Effector memory CD8-positive, alpha-beta T cell (primary cell): Measurements from ENCODE around the gene EMC10.
A peak's percentile ranks its signal among the peaks of the same experiment; 100 is the strongest.
"Not testable (repeated sequence)": the region's sequence is repeated elsewhere in the genome, so short reads cannot be mapped to it uniquely, and the experiment has no call there.

Experiments used
- ATAC-seq: fragments of 150-1000 bp; cut with Tn5 transposase; replicated peaks from 2 replicates; pipeline ENCODE4 v1.10.0; 2021; ENCODE audit warnings: mild to moderate bottlenecking, moderate library complexity
- DNase-seq, 3 experiments: peaks; one replicate each; pipeline ENCODE4 v3.0.0; 2021
- H3K27ac Mint-ChIP-seq, 2 donors: one replicate each; pipeline ENCODE4 v1.8.0; 2022; ENCODE audit warnings: mild to moderate bottlenecking in 2 of 2, mixed read lengths in 2 of 2, moderate library complexity in 2 of 2
- H3K27me3 Mint-ChIP-seq, 2 donors: one replicate each; pipeline ENCODE4 v1.8.0; 2022; ENCODE audit warnings: mixed read lengths in 2 of 2
- H3K36me3 Mint-ChIP-seq: one replicate; pipeline ENCODE4 v1.8.0; 2022; ENCODE audit warnings: mild to moderate bottlenecking, moderate library complexity, mixed read lengths; ENCODE audit not compliant: insufficient read depth
- H3K4me1 Mint-ChIP-seq, 2 donors: one replicate each; pipeline ENCODE4 v1.8.0; 2022; ENCODE audit warnings: low read depth in 2 of 2, mixed read lengths in 2 of 2
- H3K4me3 Mint-ChIP-seq, 2 donors: one replicate each; pipeline ENCODE4 v1.8.0; 2022; ENCODE audit warnings: mild to moderate bottlenecking in 2 of 2, mixed read lengths in 2 of 2, moderate library complexity in 2 of 2
- H3K9me3 Mint-ChIP-seq, 2 donors: one replicate each; pipeline ENCODE4 v1.8.0; 2022; ENCODE audit warnings: mixed read lengths in 2 of 2

The EMC10 gene

DNA sequence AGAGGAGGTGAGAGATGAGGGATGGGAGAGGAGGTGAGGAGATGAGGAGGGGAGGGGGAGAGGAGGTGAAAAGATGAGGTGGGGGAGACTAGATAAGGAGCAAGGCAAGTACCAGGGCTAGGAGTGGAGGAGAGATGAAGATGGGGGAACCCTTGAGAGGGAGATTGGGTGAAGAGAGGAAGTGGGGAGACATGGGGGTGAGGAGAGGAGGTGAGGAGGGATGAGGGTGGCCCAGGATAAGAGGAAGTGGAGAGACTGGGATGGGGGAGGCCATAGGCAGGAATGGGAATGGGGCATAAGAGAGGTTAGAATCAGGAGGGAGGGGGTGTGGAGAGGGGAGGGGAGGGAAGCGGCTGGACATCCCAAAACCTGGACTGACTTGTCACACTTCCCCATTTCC is 16.7 kb upstream of the EMC10 start:
- Mint-ChIP-seq H3K27ac (no peak overlapping the region), H3K27me3 (peaks cover 27 to 32% of the 10 kb centered on the region in 2 donors), H3K4me3 (no peak overlapping the region)

DNA sequence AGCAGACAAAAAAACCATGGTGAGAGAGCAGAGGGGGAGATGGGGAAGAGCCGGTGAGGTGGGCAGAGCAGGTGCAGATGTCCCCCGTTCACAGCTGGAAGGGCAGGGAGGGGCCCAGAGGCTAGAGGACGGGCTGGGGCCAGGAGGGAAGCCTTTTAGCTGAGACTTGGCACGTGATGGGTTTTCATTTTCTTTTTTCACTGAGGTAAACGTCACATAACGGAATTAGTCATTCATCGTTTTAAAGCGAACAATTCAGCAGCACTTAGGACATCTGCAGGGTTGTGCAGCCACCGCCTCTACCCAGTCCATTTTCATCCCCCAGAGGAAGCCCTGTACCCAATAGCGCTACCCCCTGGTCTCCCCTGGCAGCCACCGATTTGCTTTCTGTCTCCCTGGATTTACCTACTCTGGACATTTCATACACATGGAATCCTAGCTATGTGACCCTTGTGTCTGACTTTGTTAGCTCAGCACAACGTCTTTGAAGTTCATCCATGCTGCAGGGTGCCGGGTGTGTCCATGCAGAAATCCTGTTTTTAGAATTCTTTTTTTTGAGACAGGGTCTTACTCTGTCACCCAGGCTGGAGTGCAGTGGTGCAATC is 16.0 kb upstream of the EMC10 start:
- DNase-seq (no peak), ATAC-seq (peak; percentile 36)
- H3K4me1 Mint-ChIP-seq, result peaks cover 0 to 2% of the 10 kb centered on the region in 2 donors
- peaks cover 34 to 38% of the 10 kb centered on the region in 2 donors for H3K27me3 Mint-ChIP-seq
- no peak overlapping the region for H3K4me3 Mint-ChIP-seq
- no peaks in the 10 kb centered on the region for H3K9me3 Mint-ChIP-seq
- no peaks in the 10 kb centered on the region for H3K36me3 Mint-ChIP-seq
- no peak overlapping the region for H3K27ac Mint-ChIP-seq

More for the DNA sequence above, 16.7 kb upstream of the EMC10 start:
- Mint-ChIP-seq H3K36me3 (no peaks in the 10 kb centered on the region), H3K9me3 (no peaks in the 10 kb centered on the region), H3K4me1 (peaks cover 0 to 2% of the 10 kb centered on the region in 2 donors)
- no peak for ATAC-seq
- DNase-seq, result no peak

DNA sequence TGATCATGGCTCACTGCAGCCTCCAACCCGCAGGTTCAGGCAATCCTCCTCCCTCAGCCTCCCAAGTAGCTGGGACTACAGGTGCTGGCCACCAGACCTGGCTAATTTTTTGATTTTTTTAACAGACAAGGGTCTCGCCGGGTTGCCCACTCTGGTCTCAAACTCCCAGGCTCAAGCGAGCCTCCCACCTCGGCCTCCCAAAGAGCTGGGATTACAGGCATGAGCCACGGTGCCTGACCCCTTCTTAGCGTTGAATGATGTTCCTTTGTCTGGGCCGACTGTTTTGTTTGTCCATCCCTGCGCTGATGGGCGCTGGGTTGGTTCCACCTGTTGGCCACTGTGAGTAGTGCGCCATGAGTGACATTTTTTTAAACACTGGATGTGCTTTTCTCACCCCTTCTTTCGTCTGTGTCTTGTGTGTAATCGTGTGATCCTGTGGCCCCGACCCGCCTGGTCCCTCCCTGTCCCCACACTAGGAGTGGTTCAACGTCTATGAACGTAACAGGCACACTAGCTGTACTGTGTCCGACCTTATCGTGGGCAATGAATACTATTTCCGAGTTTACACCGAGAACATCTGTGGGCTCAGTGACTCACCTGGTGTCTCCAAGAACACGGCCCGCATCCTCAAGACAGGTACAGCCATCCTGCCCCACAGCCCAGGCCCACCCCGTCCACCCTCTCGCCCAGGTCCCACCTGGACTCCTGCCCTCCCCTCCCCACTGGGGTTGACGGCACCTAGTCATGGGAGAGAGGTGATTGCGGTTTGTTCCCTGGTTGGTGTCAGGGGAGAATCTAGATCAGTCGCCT is 15.0 kb upstream of the EMC10 start:
- peaks cover 34 to 42% of the 10 kb centered on the region in 2 donors for H3K27me3 Mint-ChIP-seq
- H3K36me3 Mint-ChIP-seq, result no peaks in the 10 kb centered on the region
- ATAC-seq, result peak; percentile 85
- H3K4me3 Mint-ChIP-seq, result no peak overlapping the region
- H3K9me3 Mint-ChIP-seq, result no peaks in the 10 kb centered on the region
- peak; percentile 37 to 55 (median 47) for DNase-seq
- H3K27ac Mint-ChIP-seq, result no peak overlapping the region
- H3K4me1 Mint-ChIP-seq, result peaks cover 0 to 2% of the 10 kb centered on the region in 2 donors

DNA sequence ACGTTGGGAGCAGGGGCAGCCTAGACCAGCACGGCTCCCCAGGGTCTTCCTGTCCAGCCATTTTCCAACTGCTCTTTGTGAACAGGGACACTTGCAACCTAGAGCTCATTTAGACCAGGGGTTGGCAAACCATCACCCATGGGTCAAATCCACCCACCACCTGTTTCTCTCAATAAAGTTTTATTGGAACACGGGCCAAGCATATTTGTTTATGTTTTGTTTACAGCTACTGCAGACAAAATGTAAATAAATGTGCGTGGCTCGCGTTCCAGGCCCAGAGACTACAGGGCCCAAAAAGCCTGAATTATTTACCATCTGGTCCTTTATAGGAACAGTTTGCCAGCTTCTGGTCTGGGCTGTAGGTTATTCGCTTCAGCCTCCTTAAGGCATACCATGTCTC is 13.3 kb upstream of the EMC10 start:
- H3K27ac Mint-ChIP-seq, result no peak overlapping the region

GRCh38 chr19:50464348-50464747 is 12.0 kb upstream of the EMC10 start:
- no peaks in the 10 kb centered on the region for H3K9me3 Mint-ChIP-seq
- no peaks in the 10 kb centered on the region for H3K36me3 Mint-ChIP-seq
- DNase-seq, result no peak
- H3K27me3 Mint-ChIP-seq, result peaks cover 39 to 48% of the 10 kb centered on the region in 2 donors
- peaks cover 0 to 2% of the 10 kb centered on the region in 2 donors for H3K4me1 Mint-ChIP-seq
- no peak overlapping the region for H3K27ac Mint-ChIP-seq
- H3K4me3 Mint-ChIP-seq, result no peak overlapping the region
- no peak for ATAC-seq

More for the DNA sequence above, 13.3 kb upstream of the EMC10 start:
- Mint-ChIP-seq H3K9me3 (no peaks in the 10 kb centered on the region), H3K27me3 (peaks cover 25 to 35% of the 10 kb centered on the region in 2 donors), H3K4me1 (peaks cover 0 to 2% of the 10 kb centered on the region in 2 donors), H3K4me3 (no peak overlapping the region), H3K36me3 (no peaks in the 10 kb centered on the region)
- no peak for ATAC-seq
- no peak for DNase-seq

DNA sequence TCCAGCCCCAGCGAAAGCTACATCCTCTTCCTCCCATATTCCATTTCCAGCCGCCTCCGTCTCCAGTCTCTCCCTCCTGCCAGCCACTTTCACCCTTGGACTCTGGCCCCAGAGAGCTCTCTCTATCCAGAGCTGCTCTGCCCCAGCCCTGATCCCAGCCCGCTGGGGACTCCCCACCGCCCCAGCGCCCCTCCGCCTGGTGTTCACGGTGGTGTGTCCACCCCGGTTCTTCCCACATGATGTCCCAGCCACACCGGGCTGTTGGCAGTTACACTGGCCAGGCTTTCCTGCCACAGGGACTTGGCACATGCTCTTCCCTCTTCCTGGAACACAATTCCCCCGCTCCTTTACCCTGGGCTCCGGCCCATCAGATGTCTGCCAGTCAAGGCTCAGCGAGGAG is 11.3 kb upstream of the EMC10 start:
- no peak for ATAC-seq
- Mint-ChIP-seq H3K27ac (no peak overlapping the region), H3K27me3 (peaks cover 35 to 45% of the 10 kb centered on the region in 2 donors), H3K4me1 (peaks cover 0 to 2% of the 10 kb centered on the region in 2 donors), H3K9me3 (no peaks in the 10 kb centered on the region), H3K4me3 (no peak overlapping the region), H3K36me3 (no peaks in the 10 kb centered on the region)
- DNase-seq, result no peak

DNA sequence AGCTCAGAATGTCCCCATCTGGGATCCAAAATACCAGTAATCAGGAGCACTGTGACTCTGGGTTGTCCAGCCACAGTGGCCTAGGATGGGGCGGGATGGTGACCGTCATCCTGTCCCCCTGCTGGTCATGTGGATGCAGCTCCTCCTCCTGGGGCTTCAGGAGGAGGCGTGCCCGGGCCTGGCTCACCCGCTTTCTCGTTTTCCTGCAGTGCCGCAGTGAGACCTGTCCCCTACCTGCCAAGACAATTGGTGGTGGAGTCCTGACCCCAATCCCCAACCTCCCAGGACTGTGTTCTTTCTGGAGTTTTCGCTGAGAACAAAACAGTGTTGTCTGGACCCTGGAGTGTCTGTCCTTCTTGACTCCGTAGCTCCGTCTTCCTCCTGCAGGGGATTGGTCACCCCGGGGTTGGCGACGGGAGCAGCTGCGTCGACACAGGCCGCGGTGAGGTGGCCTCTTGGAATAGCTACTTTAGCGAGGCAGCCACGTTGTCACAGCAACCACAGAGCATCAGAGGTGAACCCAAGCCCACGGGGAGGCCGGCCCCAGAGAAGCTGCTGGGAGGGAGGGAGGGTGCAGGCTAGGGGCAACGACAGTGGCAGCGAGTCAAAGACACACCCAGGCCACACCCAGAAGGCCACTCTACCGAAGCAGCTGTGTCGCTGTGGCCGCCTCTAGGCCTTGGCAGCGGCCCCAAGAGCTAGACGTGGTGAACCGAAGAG is 10.2 kb upstream of the EMC10 start:
- Mint-ChIP-seq H3K4me3 (no peak overlapping the region), H3K9me3 (no peaks in the 10 kb centered on the region), H3K27me3 (peaks cover 35 to 41% of the 10 kb centered on the region in 2 donors), H3K4me1 (peaks cover 0 to 2% of the 10 kb centered on the region in 2 donors), H3K27ac (no peak overlapping the region), H3K36me3 (no peaks in the 10 kb centered on the region)
- DNase-seq (no peak), ATAC-seq (no peak)

DNA sequence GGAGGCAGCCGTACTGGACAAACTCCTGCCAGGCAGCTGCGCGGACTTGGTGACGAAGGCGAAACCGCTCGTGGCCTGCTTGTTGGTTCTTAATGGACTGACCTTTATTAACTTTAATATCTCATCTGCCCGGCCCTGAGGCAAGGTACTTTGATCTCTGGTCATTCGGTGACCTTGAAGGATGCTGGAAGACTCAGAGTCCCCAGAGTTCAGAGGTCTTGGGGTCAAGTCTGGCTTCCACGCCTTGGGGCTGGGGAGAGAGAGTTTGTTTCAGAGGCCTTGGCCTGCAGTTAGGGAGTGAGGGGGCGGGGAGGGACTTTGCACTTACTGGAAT is 9.6 kb upstream of the EMC10 start:
- DNase-seq (no peak), ATAC-seq (no peak)
- H3K9me3 Mint-ChIP-seq, result no peaks in the 10 kb centered on the region
- H3K27me3 Mint-ChIP-seq, result peaks cover 35 to 41% of the 10 kb centered on the region in 2 donors
- no peaks in the 10 kb centered on the region for H3K36me3 Mint-ChIP-seq
- H3K27ac Mint-ChIP-seq, result no peak overlapping the region
- no peaks in the 10 kb centered on the region for H3K4me1 Mint-ChIP-seq
- H3K4me3 Mint-ChIP-seq, result no peak overlapping the region

GRCh38 chr19:50467566-50467965 is 8.7 kb upstream of the EMC10 start:
- Mint-ChIP-seq H3K27me3 (peaks cover 35 to 41% of the 10 kb centered on the region in 2 donors), H3K4me1 (no peaks in the 10 kb centered on the region), H3K9me3 (no peaks in the 10 kb centered on the region), H3K4me3 (no peak overlapping the region), H3K36me3 (no peaks in the 10 kb centered on the region), H3K27ac (no peak overlapping the region)
- DNase-seq (no peak), ATAC-seq (no peak)

DNA sequence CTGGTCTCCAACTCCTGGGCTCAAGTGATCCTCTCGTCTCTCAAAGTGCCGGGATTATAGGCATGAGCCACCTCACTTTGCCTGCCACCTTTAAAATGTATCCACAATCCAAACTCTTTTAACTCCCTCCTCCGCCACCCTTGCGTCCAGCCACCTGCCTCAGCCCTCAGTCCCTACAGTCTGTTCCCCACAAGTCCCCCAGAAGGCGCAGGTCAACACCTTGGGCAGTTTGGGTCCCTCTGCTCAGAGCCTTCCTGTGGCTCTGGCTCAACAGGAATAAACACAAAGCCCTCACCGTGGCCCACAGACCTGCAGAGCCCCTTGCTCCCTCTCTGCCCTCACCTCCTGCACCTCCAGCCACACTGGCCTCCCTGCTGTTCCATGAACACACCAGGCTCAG is 7.5 kb upstream of the EMC10 start:
- no peak for ATAC-seq
- H3K9me3 Mint-ChIP-seq, result no peaks in the 10 kb centered on the region
- no peaks in the 10 kb centered on the region for H3K36me3 Mint-ChIP-seq

DNA sequence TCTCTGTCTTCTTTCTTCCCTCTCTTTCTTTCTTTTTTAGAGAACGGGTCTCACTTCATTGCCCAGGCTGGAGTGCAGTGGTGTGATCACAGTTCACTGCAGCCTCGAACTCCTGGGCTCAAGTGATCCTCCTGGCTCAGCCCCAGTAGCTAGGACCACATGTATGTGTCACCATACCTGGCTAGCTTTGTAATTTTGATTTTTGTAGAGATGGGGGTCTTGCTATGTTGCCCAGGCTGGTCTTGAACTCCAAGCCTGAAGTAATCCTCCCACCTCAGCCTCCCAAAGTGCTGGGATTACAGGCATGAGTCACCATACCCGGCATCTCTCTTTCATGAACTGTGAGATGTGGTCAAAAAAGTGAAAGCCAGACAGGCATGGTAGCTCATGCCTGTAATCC is 3.0 kb upstream of the EMC10 start:
- not testable (repeated sequence) for DNase-seq, H3K4me3 Mint-ChIP-seq, H3K9me3 Mint-ChIP-seq, ATAC-seq
- peaks cover 17 to 18% of the 10 kb centered on the region in 2 donors for H3K4me1 Mint-ChIP-seq
- H3K27ac Mint-ChIP-seq, result peak overlapping the region in 1 of 2 donors; percentile 1
- peaks cover 11 to 14% of the 10 kb centered on the region in 2 donors for H3K27me3 Mint-ChIP-seq
- peaks cover 39% of the 10 kb centered on the region for H3K36me3 Mint-ChIP-seq

More for the DNA sequence above, 7.5 kb upstream of the EMC10 start:
- H3K27me3 Mint-ChIP-seq, result peaks cover 28 to 41% of the 10 kb centered on the region in 2 donors
- no peak overlapping the region for H3K27ac Mint-ChIP-seq
- DNase-seq, result no peak
- no peaks in the 10 kb centered on the region for H3K4me1 Mint-ChIP-seq
- H3K4me3 Mint-ChIP-seq, result no peak overlapping the region

DNA sequence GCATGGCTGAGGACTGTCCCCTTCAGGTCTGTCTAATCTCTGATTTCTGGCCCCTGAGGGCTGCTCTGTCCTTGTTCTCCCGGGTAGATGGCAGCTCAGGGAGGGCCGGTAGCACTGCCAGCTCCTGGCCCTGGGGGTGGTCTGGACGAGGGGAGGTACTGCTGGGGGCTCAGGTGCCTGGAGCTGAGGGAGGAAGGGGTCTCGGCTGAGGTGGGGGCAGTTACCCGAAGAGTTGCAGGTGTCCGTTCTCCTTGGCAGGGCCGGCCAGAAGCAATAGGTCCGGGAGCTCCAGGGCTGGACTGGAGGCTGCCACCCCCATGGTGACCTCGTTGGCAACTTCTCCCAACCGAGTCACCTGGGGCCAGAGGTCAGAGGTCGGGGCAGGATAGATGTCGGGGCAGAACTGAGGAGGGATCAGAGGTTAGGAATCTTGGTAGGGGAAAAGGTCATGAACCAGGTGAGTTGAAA is 1.2 kb upstream of the EMC10 start:
- DNase-seq, result no peak
- no peak for ATAC-seq
- Mint-ChIP-seq H3K9me3 (peaks cover 0 to 1% of the 10 kb centered on the region in 2 donors), H3K4me1 (peaks cover 21 to 22% of the 10 kb centered on the region in 2 donors), H3K4me3 (peak overlapping the region; percentile 92 to 98), H3K27ac (peak overlapping the region; percentile 97 to 98), H3K36me3 (peaks cover 43% of the 10 kb centered on the region), H3K27me3 (no peaks in the 10 kb centered on the region)

DNA sequence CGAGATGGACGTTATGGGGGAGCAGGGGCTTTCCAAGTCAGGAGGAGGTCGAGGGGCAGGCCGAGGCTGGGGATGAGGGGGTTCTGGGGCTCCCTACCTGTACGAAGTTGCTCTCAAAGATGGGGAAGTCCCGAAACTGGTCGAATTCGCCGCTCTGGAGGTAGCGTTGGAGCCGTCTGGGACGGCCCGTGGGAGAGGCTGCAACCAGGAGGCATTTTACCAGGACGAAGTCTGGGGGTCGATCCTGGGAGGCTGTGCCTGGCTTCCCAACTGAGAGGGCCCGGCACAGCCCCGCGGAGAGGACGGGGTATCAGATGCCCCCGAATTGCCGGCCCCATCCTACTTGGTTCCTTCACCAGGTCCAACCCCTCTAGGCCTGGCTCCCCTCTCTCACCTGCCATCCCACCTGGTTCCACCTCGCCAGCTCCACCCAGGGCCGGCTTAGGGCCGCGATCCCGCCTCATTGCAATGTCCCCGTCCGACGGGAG is 527 bp upstream of the EMC10 start:
- DNase-seq, result no peak
- Mint-ChIP-seq H3K9me3 (peaks cover 0 to 1% of the 10 kb centered on the region in 2 donors), H3K36me3 (peaks cover 46% of the 10 kb centered on the region), H3K27me3 (no peaks in the 10 kb centered on the region), H3K4me3 (peak overlapping the region; percentile 92 to 98), H3K27ac (peak overlapping the region; percentile 97 to 98), H3K4me1 (peaks cover 22% of the 10 kb centered on the region in 2 donors)
- no peak for ATAC-seq
